Head of caudate nucleus (tissue), 42 donors: ENCODE measurements around the gene B4GAT1.
A peak's percentile ranks its signal among the peaks of the same experiment; 100 is the strongest.
"Not testable (repeated sequence)": the region's sequence is repeated elsewhere in the genome, so short reads cannot be mapped to it uniquely, and the experiment has no call there.

Experiments
- DNase-seq, 42 donors: peaks; one replicate each; pipeline versions ENCODE4 v3.0.0 to v3.0.0-alpha.2; 2020 to 2021; ENCODE audit warnings: mixed read lengths in 7 of 42
- intact Hi-C: fragments of 100-400 bp; cut with DNase I; formaldehyde crosslinking; loops from one replicate; pipeline ENCODE4 v1.15.0; 2022

B4GAT1 gene

GRCh38 chr11:66314186-66314501 lies 33.3 kb downstream of the B4GAT1 start:
- DNase-seq: no peak
- intact Hi-C loops: no loop called here

GRCh38 chr11:66313321-66314185 lies 33.9 kb downstream of the B4GAT1 start:
- intact Hi-C loops: no loop called here
- peak in 1 of 42 donors; percentile 3 for DNase-seq

GRCh38 chr11:66312549-66313320 lies 34.7 kb downstream of the B4GAT1 start:
- intact Hi-C loops: no loop called here

GRCh38 chr11:66311965-66312548 lies 35.4 kb downstream of the B4GAT1 start:
- intact Hi-C loops: no loop called here

More at GRCh38 chr11:66312549-66313320, 34.7 kb downstream of the B4GAT1 start:
- DNase-seq: peak; percentile 92 to 98 (median 96)

GRCh38 chr11:66311470-66311964 lies 35.9 kb downstream of the B4GAT1 start:
- no peak for DNase-seq
- intact Hi-C loops: no loop called here

More at GRCh38 chr11:66311965-66312548, 35.4 kb downstream of the B4GAT1 start:
- DNase-seq: peak; percentile 65 to 95 (median 85)

GRCh38 chr11:66310803-66311440 lies 36.5 kb downstream of the B4GAT1 start:
- intact Hi-C loops: not testable (repeated sequence)
- DNase-seq: peak in 1 of 42 donors; percentile 2

GRCh38 chr11:66310324-66310723 lies 37.1 kb downstream of the B4GAT1 start:
- intact Hi-C loops: no loop called here
- no peak for DNase-seq

- intact Hi-C loops: no loop called here
- DNase-seq: no peak
Measured at GRCh38 chr11:66309475-66309874, 38.0 kb downstream of the B4GAT1 start.

- no peak for DNase-seq
- intact Hi-C loops: no loop called here
Measured at GRCh38 chr11:66302656-66303055, 44.8 kb downstream of the B4GAT1 start.

- no peak for DNase-seq
- intact Hi-C loops: no loop called here
Measured at GRCh38 chr11:66299186-66299585, 48.2 kb downstream of the B4GAT1 start.

GRCh38 chr11:66297610-66298009 lies 49.8 kb downstream of the B4GAT1 start:
- no peak for DNase-seq
- intact Hi-C loops: no loop called here
